WTC11 (cell line): Measurements from ENCODE around the gene ARHGAP29. TPM values are rescaled to one million over a fixed set of nuclear protein-coding genes. Genes with fewer than 3 reads are reported as not detected.

Experiments
- ATAC-seq: fragments of 200-7000 bp; cut with Tn5 transposase; 2 replicates; pipeline ENCODE4 v1.10.0; 2021; ENCODE audit warnings: mild to moderate bottlenecking, moderate library complexity
- CTCF ChIA-PET: fragments of 300-600 bp; sonication (Branson Sonifier 250); formaldehyde crosslinking; loops from one replicate; lab custom pipeline; 2021; ENCODE audit warnings: antibody characterized with exemption; lab: Charles Lee
- POLR2A ChIA-PET: fragments of 350-600 bp; sonication (Branson Sonifier 250); formaldehyde crosslinking; loops from one replicate; lab custom pipeline; 2021; ENCODE audit warnings: antibody characterized with exemption; lab: Charles Lee
- DNase-seq: peaks from one replicate; pipeline ENCODE4 v3.0.0; 2021; ENCODE audit warnings: low spot score
- H3K27ac Mint-ChIP-seq: 2 replicates; pipeline ENCODE4 v1.8.0; 2021; ENCODE audit warnings: mixed read lengths
- H3K27me3 Mint-ChIP-seq: 2 replicates; pipeline ENCODE4 v1.8.0; 2021; ENCODE audit warnings: low read depth, mild to moderate bottlenecking, moderate library complexity, mixed read lengths
- H3K36me3 Mint-ChIP-seq: 2 replicates; pipeline ENCODE4 v1.8.0; 2021; ENCODE audit warnings: mixed read lengths
- H3K4me1 Mint-ChIP-seq: 2 replicates; pipeline ENCODE4 v1.8.0; 2022; ENCODE audit warnings: mixed read lengths
- H3K4me3 Mint-ChIP-seq: 2 replicates; pipeline ENCODE4 v1.8.0; 2021; ENCODE audit warnings: mild to moderate bottlenecking, moderate library complexity, mixed read lengths
- H3K9me3 Mint-ChIP-seq: 2 replicates; pipeline ENCODE4 v1.8.0; 2021; ENCODE audit warnings: mixed read lengths
- CREM ChIP-seq: sonication (generic); formaldehyde crosslinking; IDR thresholded peaks from 2 replicates; pipeline ENCODE4 v1.8.1; 2022; ENCODE audit warnings: mild to moderate bottlenecking, missing genetic modification reagents, moderate library complexity
- FOXJ3 ChIP-seq: sonication (generic); formaldehyde crosslinking; IDR thresholded peaks from 2 replicates; pipeline ENCODE4 v1.9.0; 2021; ENCODE audit warnings: missing genetic modification reagents, mild to moderate bottlenecking, borderline replicate concordance
- FOXK1 ChIP-seq: sonication (generic); formaldehyde crosslinking; IDR thresholded peaks from 2 replicates; pipeline ENCODE4 v1.8.0; 2022; ENCODE audit warnings: mild to moderate bottlenecking, moderate library complexity, missing genetic modification reagents
- GABPB1 ChIP-seq: sonication (generic); formaldehyde crosslinking; IDR thresholded peaks from 2 replicates; pipeline ENCODE4 v1.8.1; 2023; ENCODE audit warnings: mild to moderate bottlenecking, missing genetic modification reagents
- JUN ChIP-seq: sonication (generic); formaldehyde crosslinking; IDR thresholded peaks from 2 replicates; pipeline ENCODE4 v1.8.0; 2023; ENCODE audit warnings: mild to moderate bottlenecking, missing genetic modification reagents
- NFE2L1 ChIP-seq: sonication (generic); formaldehyde crosslinking; IDR thresholded peaks from 2 replicates; pipeline ENCODE4 v1.8.1; 2023; ENCODE audit warnings: missing genetic modification reagents
- NFYB ChIP-seq: sonication (generic); formaldehyde crosslinking; conservative IDR thresholded peaks from 2 replicates; pipeline ENCODE4 v1.8.0; 2022; ENCODE audit warnings: low read depth, missing genetic modification reagents
- PRRX2 ChIP-seq: fragments of 250-450 bp; sonication (Bioruptor Pico); IDR thresholded peaks from 2 replicates; pipeline ENCODE4 v1.8.0; 2021; ENCODE audit warnings: mild to moderate bottlenecking
- SOX15 ChIP-seq: fragments of 250-450 bp; sonication (Bioruptor Pico); IDR thresholded peaks from 2 replicates; pipeline ENCODE4 v1.9.0; 2021; ENCODE audit warnings: mild to moderate bottlenecking
- SP1 ChIP-seq: sonication (generic); formaldehyde crosslinking; conservative IDR thresholded peaks from 2 replicates; pipeline ENCODE4 v1.8.1; 2022; ENCODE audit warnings: missing genetic modification reagents
- ZNF121 ChIP-seq: sonication (generic); formaldehyde crosslinking; IDR thresholded peaks from 2 replicates; pipeline ENCODE4 v1.8.0; 2023; ENCODE audit warnings: missing genetic modification reagents
- total RNA-seq: library from RNA; stranded (reverse); gene quantifications from 3 replicates; pipeline ENCODE4 v1.2.3, GENCODE V29; 2021
- TF ChIP-seq, protein P1 (sequence below): sonication (generic); formaldehyde crosslinking; IDR thresholded peaks from 2 replicates; pipeline ENCODE4 v1.8.0; 2023; ENCODE audit warnings: missing genetic modification reagents, mild to moderate bottlenecking, borderline replicate concordance
- TF ChIP-seq, protein P2 (sequence below): sonication (generic); formaldehyde crosslinking; IDR thresholded peaks from 2 replicates; pipeline ENCODE4 v1.8.1; 2022; ENCODE audit warnings: missing genetic modification reagents, borderline replicate concordance
- TF ChIP-seq, protein P3 (sequence below): fragments of 250-450 bp; sonication (Bioruptor Pico); IDR thresholded peaks from 2 replicates; pipeline ENCODE4 v1.9.0; 2021; ENCODE audit warnings: mild to moderate bottlenecking
- TF ChIP-seq, protein P4 (sequence below): fragments of 250-450 bp; sonication (Bioruptor Pico); conservative IDR thresholded peaks from 2 replicates; pipeline ENCODE4 v1.9.0; 2021; ENCODE audit warnings: mild to moderate bottlenecking
- TF ChIP-seq, protein P5 (sequence below): sonication (generic); formaldehyde crosslinking; IDR thresholded peaks from 2 replicates; pipeline ENCODE4 v1.8.1; 2022; ENCODE audit warnings: low read depth, missing genetic modification reagents, borderline replicate concordance
- TF ChIP-seq, protein P6 (sequence below): fragments of 250-450 bp; sonication (Bioruptor Pico); IDR thresholded peaks from 2 replicates; pipeline ENCODE4 v1.9.0; 2021; ENCODE audit warnings: mild to moderate bottlenecking, borderline replicate concordance
- TF ChIP-seq, protein P7 (sequence below): sonication (generic); formaldehyde crosslinking; IDR thresholded peaks from 2 replicates; pipeline ENCODE4 v1.8.1; 2023; ENCODE audit warnings: mild to moderate bottlenecking, missing genetic modification reagents
- TF ChIP-seq, protein P8 (sequence below): sonication (generic); formaldehyde crosslinking; conservative IDR thresholded peaks from 2 replicates; pipeline ENCODE4 v1.8.1; 2022; ENCODE audit warnings: mild to moderate bottlenecking, missing genetic modification reagents

Gene ARHGAP29
- total RNA-seq, 1 experiment from 2014 or later, result 6.6 TPM

DNA sequence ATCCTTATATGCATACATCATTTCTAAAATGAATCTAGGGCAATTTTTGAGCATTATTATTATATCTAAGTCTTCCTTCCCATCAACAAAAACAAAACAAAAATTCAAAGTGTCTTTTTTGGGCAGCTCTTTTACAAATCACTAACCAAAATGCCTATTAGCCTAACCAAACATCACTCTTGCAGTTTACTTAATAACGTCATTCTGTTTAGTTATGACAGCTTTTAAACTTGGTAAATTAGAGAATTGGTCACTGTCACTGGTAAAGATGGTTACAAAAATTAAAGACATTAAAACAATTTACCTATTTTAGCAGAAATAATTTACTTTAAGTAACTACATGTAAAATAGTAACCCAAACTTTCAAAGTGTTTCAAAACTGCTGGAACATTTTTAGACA lies 2.8 kb downstream of the ARHGAP29 start:
- no peak overlapping the region for H3K27ac Mint-ChIP-seq
- no peak overlapping the region for H3K4me3 Mint-ChIP-seq
- no peak for ATAC-seq
- no peak for DNase-seq
- POLR2A ChIA-PET, result no interaction called here
- peaks cover 24% of the 10 kb centered on the region for H3K4me1 Mint-ChIP-seq
- peaks cover 50% of the 10 kb centered on the region for H3K27me3 Mint-ChIP-seq
- TF ChIP-seq, protein P1, sequence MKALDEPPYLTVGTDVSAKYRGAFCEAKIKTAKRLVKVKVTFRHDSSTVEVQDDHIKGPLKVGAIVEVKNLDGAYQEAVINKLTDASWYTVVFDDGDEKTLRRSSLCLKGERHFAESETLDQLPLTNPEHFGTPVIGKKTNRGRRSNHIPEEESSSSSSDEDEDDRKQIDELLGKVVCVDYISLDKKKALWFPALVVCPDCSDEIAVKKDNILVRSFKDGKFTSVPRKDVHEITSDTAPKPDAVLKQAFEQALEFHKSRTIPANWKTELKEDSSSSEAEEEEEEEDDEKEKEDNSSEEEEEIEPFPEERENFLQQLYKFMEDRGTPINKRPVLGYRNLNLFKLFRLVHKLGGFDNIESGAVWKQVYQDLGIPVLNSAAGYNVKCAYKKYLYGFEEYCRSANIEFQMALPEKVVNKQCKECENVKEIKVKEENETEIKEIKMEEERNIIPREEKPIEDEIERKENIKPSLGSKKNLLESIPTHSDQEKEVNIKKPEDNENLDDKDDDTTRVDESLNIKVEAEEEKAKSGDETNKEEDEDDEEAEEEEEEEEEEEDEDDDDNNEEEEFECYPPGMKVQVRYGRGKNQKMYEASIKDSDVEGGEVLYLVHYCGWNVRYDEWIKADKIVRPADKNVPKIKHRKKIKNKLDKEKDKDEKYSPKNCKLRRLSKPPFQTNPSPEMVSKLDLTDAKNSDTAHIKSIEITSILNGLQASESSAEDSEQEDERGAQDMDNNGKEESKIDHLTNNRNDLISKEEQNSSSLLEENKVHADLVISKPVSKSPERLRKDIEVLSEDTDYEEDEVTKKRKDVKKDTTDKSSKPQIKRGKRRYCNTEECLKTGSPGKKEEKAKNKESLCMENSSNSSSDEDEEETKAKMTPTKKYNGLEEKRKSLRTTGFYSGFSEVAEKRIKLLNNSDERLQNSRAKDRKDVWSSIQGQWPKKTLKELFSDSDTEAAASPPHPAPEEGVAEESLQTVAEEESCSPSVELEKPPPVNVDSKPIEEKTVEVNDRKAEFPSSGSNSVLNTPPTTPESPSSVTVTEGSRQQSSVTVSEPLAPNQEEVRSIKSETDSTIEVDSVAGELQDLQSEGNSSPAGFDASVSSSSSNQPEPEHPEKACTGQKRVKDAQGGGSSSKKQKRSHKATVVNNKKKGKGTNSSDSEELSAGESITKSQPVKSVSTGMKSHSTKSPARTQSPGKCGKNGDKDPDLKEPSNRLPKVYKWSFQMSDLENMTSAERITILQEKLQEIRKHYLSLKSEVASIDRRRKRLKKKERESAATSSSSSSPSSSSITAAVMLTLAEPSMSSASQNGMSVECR (CRISPR knock-in tag), result no peak
- TF ChIP-seq JUN (CRISPR knock-in tag) (no peak), FOXJ3 (no peak), CREM (CRISPR knock-in tag) (no peak), SOX15 (no peak), FOXK1 (CRISPR knock-in tag) (no peak), ZNF121 (CRISPR knock-in tag) (no peak), NFE2L1 (no peak), GABPB1 (CRISPR knock-in tag) (no peak), SP1 (CRISPR knock-in tag) (no peak), PRRX2 (CRISPR knock-in tag) (no peak), NFYB (no peak)
- TF ChIP-seq, protein P2, sequence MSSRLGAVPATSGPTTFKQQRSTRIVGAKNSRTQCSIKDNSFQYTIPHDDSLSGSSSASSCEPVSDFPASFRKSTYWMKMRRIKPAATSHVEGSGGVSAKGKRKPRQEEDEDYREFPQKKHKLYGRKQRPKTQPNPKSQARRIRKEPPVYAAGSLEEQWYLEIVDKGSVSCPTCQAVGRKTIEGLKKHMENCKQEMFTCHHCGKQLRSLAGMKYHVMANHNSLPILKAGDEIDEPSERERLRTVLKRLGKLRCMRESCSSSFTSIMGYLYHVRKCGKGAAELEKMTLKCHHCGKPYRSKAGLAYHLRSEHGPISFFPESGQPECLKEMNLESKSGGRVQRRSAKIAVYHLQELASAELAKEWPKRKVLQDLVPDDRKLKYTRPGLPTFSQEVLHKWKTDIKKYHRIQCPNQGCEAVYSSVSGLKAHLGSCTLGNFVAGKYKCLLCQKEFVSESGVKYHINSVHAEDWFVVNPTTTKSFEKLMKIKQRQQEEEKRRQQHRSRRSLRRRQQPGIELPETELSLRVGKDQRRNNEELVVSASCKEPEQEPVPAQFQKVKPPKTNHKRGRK (CRISPR knock-in tag), result no peak
- TF ChIP-seq, protein P3, sequence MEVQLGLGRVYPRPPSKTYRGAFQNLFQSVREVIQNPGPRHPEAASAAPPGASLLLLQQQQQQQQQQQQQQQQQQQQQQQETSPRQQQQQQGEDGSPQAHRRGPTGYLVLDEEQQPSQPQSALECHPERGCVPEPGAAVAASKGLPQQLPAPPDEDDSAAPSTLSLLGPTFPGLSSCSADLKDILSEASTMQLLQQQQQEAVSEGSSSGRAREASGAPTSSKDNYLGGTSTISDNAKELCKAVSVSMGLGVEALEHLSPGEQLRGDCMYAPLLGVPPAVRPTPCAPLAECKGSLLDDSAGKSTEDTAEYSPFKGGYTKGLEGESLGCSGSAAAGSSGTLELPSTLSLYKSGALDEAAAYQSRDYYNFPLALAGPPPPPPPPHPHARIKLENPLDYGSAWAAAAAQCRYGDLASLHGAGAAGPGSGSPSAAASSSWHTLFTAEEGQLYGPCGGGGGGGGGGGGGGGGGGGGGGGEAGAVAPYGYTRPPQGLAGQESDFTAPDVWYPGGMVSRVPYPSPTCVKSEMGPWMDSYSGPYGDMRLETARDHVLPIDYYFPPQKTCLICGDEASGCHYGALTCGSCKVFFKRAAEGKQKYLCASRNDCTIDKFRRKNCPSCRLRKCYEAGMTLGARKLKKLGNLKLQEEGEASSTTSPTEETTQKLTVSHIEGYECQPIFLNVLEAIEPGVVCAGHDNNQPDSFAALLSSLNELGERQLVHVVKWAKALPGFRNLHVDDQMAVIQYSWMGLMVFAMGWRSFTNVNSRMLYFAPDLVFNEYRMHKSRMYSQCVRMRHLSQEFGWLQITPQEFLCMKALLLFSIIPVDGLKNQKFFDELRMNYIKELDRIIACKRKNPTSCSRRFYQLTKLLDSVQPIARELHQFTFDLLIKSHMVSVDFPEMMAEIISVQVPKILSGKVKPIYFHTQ (CRISPR knock-in tag), result no peak
- TF ChIP-seq, protein P4, sequence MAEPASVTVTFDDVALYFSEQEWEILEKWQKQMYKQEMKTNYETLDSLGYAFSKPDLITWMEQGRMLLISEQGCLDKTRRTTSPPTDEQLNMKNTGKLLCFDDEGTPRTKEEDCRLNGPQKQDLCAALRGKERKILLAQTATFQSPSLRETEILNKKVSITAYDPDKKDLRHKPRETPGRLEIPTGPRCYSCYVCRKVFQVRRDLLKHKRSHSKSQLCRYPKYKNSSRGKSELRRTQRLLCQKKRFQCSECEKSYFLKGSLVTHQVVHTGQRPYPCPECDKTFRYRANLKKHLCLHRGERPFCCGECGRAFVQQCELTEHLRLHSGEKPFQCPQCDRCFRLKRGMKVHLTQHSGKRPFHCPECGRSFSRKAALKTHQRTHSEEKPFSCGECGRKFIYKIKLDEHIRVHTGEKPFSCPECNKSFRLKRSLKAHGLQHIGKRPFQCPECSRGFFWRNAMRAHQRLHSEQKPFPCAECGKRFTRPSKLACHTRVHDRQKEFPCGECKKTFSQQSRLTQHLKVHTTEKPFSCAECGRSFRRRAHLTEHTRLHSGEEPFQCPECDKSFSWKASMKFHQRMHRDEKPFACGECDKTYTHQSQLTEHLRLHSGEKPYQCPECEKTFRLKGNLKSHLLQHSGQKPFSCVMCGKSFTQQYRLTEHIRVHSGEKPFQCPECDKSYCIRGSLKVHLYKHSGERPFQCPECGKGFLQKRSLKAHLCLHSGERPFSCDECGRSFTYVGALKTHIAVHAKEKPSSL (CRISPR knock-in tag), result no peak
- TF ChIP-seq, protein P5, sequence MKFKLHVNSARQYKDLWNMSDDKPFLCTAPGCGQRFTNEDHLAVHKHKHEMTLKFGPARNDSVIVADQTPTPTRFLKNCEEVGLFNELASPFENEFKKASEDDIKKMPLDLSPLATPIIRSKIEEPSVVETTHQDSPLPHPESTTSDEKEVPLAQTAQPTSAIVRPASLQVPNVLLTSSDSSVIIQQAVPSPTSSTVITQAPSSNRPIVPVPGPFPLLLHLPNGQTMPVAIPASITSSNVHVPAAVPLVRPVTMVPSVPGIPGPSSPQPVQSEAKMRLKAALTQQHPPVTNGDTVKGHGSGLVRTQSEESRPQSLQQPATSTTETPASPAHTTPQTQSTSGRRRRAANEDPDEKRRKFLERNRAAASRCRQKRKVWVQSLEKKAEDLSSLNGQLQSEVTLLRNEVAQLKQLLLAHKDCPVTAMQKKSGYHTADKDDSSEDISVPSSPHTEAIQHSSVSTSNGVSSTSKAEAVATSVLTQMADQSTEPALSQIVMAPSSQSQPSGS, result no peak
- TF ChIP-seq, protein P6, sequence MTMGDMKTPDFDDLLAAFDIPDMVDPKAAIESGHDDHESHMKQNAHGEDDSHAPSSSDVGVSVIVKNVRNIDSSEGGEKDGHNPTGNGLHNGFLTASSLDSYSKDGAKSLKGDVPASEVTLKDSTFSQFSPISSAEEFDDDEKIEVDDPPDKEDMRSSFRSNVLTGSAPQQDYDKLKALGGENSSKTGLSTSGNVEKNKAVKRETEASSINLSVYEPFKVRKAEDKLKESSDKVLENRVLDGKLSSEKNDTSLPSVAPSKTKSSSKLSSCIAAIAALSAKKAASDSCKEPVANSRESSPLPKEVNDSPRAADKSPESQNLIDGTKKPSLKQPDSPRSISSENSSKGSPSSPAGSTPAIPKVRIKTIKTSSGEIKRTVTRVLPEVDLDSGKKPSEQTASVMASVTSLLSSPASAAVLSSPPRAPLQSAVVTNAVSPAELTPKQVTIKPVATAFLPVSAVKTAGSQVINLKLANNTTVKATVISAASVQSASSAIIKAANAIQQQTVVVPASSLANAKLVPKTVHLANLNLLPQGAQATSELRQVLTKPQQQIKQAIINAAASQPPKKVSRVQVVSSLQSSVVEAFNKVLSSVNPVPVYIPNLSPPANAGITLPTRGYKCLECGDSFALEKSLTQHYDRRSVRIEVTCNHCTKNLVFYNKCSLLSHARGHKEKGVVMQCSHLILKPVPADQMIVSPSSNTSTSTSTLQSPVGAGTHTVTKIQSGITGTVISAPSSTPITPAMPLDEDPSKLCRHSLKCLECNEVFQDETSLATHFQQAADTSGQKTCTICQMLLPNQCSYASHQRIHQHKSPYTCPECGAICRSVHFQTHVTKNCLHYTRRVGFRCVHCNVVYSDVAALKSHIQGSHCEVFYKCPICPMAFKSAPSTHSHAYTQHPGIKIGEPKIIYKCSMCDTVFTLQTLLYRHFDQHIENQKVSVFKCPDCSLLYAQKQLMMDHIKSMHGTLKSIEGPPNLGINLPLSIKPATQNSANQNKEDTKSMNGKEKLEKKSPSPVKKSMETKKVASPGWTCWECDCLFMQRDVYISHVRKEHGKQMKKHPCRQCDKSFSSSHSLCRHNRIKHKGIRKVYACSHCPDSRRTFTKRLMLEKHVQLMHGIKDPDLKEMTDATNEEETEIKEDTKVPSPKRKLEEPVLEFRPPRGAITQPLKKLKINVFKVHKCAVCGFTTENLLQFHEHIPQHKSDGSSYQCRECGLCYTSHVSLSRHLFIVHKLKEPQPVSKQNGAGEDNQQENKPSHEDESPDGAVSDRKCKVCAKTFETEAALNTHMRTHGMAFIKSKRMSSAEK (CRISPR knock-in tag), result no peak
- TF ChIP-seq, protein P7, sequence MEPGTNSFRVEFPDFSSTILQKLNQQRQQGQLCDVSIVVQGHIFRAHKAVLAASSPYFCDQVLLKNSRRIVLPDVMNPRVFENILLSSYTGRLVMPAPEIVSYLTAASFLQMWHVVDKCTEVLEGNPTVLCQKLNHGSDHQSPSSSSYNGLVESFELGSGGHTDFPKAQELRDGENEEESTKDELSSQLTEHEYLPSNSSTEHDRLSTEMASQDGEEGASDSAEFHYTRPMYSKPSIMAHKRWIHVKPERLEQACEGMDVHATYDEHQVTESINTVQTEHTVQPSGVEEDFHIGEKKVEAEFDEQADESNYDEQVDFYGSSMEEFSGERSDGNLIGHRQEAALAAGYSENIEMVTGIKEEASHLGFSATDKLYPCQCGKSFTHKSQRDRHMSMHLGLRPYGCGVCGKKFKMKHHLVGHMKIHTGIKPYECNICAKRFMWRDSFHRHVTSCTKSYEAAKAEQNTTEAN (CRISPR knock-in tag), result no peak
- TF ChIP-seq, protein P8, sequence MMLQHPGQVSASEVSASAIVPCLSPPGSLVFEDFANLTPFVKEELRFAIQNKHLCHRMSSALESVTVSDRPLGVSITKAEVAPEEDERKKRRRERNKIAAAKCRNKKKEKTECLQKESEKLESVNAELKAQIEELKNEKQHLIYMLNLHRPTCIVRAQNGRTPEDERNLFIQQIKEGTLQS, result no peak
- TF ChIP-seq, all 79 proteins: peak for 0
- CTCF ChIA-PET, result interaction anchor here (1.2 kb wide), 1 partner anchor 173 kb away, joined by 5 read pairs; no protein-coding TSS in a partner anchor
- H3K9me3 Mint-ChIP-seq, result no peaks in the 10 kb centered on the region
- no peaks in the 10 kb centered on the region for H3K36me3 Mint-ChIP-seq
